Neuronal stem cell (in vitro differentiated cells): ENCODE results near the gene CYP4F22.

Experiments
- DNase-seq: peaks from one replicate; pipeline ENCODE4 v3.0.0-alpha.2; 2013; ENCODE audit warnings: low spot score
- H2AFZ ChIP-seq: one replicate; pipeline ENCODE4 v1.6.1; 2013; ENCODE audit warnings: mild to moderate bottlenecking, low read length, inconsistent platforms
- H2AK5ac ChIP-seq: 2 replicates; pipeline ENCODE4 v1.6.1; 2013; ENCODE audit warnings: low read depth, mild to moderate bottlenecking, inconsistent platforms, low read length, moderate library complexity, mixed read lengths
- H2BK120ac ChIP-seq: 2 replicates; pipeline ENCODE4 v1.6.1; 2013; ENCODE audit warnings: low read depth, mild to moderate bottlenecking, inconsistent platforms, low read length, moderate library complexity, mixed read lengths
- H2BK12ac ChIP-seq: one replicate; pipeline ENCODE4 v1.6.1; 2013; ENCODE audit warnings: low read length, inconsistent platforms
- H2BK15ac ChIP-seq: 2 replicates; pipeline ENCODE4 v1.6.1; 2013; ENCODE audit warnings: mild to moderate bottlenecking, low read length, inconsistent platforms, mixed read lengths
- H2BK5ac ChIP-seq: one replicate; pipeline ENCODE4 v1.6.1; 2013; ENCODE audit warnings: inconsistent platforms, mild to moderate bottlenecking, low read length, moderate library complexity
- H3K14ac ChIP-seq: one replicate; pipeline ENCODE4 v1.6.1; 2013; ENCODE audit warnings: low read length, inconsistent platforms
- H3K18ac ChIP-seq: 2 replicates; pipeline ENCODE4 v1.6.1; 2013; ENCODE audit warnings: low read length, inconsistent platforms
- H3K23ac ChIP-seq: 2 replicates; pipeline ENCODE4 v1.6.1; 2013; ENCODE audit warnings: low read depth, mild to moderate bottlenecking, mixed read lengths, low read length, inconsistent platforms; ENCODE audit not compliant: poor library complexity
- H3K27ac ChIP-seq: replicated peaks from 3 replicates; pipeline ENCODE4 v1.5.1; 2013; ENCODE audit warnings: low read length, inconsistent platforms
- H3K27me3 ChIP-seq, 3 experiments: 2 replicates each; pipeline ENCODE4 v1.6.1; 2013; ENCODE audit warnings: low read length in 3 of 3, mild to moderate bottlenecking in 2 of 3, inconsistent platforms in 1 of 3, low read depth in 1 of 3, mixed read lengths in 1 of 3, moderate library complexity in 1 of 3; ENCODE audit not compliant: control insufficient read depth in 3 of 3, insufficient read depth in 3 of 3
- H3K36me3 ChIP-seq, 2 donors: replicated peaks in 1 of 2; 2 replicates each; pipeline ENCODE4 v1.6.1; 2013; ENCODE audit warnings: low read length in 2 of 2; ENCODE audit not compliant: control insufficient read depth in 2 of 2, insufficient read depth in 2 of 2
- H3K4ac ChIP-seq: 2 replicates; pipeline ENCODE4 v1.6.1; 2013; ENCODE audit warnings: inconsistent platforms, mild to moderate bottlenecking, low read length, moderate library complexity
- H3K4me1 ChIP-seq, 2 donors: 1 replicate in 1 of 2; 2 replicates in 1 of 2; pipeline ENCODE4 v1.6.1; 2013; ENCODE audit warnings: low read length in 2 of 2, low read depth in 1 of 2; ENCODE audit not compliant: control insufficient read depth in 2 of 2, insufficient read depth in 1 of 2
- H3K4me2 ChIP-seq: one replicate; pipeline ENCODE4 v1.6.1; 2013; ENCODE audit warnings: mild to moderate bottlenecking, low read length, inconsistent platforms; ENCODE audit not compliant: insufficient read depth, poor library complexity, severe bottlenecking
- H3K4me3 ChIP-seq, 2 donors: 2 replicates each; pipeline ENCODE4 v1.5.1; 2013; ENCODE audit warnings: low read length in 2 of 2, mild to moderate bottlenecking in 2 of 2, inconsistent platforms in 1 of 2, moderate library complexity in 1 of 2
- H3K79me1 ChIP-seq: one replicate; pipeline ENCODE4 v1.6.1; 2013; ENCODE audit warnings: low read depth, mild to moderate bottlenecking, inconsistent platforms, low read length, moderate library complexity
- H3K9ac ChIP-seq: one replicate; pipeline ENCODE4 v1.6.1; 2013; ENCODE audit warnings: mild to moderate bottlenecking, low read depth, low read length, inconsistent platforms; ENCODE audit not compliant: poor library complexity
- H3K9me3 ChIP-seq, 2 donors: replicated peaks in 1 of 2; 2 replicates each; pipeline versions ENCODE3 to v1.6.1; 2013; ENCODE audit warnings: low read length in 2 of 2, mild to moderate bottlenecking in 2 of 2, inconsistent platforms in 1 of 2, low read depth in 1 of 2, mixed read lengths in 1 of 2, moderate library complexity in 1 of 2; ENCODE audit not compliant: control insufficient read depth in 2 of 2, insufficient read depth in 1 of 2
- H4K8ac ChIP-seq: one replicate; pipeline ENCODE4 v1.6.1; 2013; ENCODE audit warnings: low read depth, mild to moderate bottlenecking, inconsistent platforms, low read length, moderate library complexity
- H4K91ac ChIP-seq: one replicate; pipeline ENCODE4 v1.6.1; 2013; ENCODE audit warnings: low read length, low read depth, mild to moderate bottlenecking, inconsistent platforms; ENCODE audit not compliant: poor library complexity
- WGBS, 2 donors: extraction: QIAGEN DNeasy Blood & Tissue Kit; methylation state at CpG; one replicate each; pipeline ENCODE4 v1.1.7; 2013; ENCODE audit warnings: missing lambda C conversion rate in 2 of 2, mixed read lengths in 1 of 2; ENCODE audit not compliant: insufficient read length in 2 of 2, insufficient replicate concordance in 1 of 2; ENCODE audit errors: extremely low coverage in 2 of 2; 5-methylcytosine and 5-hydroxymethylcytosine counted together

The CYP4F22 gene

DNA sequence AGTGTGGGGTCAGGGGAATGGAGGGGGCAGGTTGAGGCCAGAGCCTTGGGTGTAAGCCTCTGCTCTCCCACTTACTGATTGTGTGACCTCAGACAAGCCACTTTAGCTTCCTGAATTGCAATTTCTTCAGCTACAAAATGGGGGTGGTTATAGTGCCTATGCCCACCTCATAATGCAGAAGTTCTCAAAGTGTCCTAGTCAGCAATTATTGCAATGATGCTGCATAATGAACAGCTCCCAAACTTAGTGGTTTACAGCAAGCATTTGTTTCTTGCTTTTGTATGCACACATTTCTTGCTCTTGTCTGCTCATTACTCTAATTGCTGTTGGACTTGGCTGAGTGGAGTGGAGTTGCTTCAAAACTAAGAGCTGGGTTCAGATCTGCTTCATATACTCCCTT is 36.0 kb downstream of the CYP4F22 start:
- Histone ChIP-seq H3K9ac (no peak overlapping the region), H3K27me3 (peaks cover 0 to 2% (median 0%) of the 10 kb centered on the region in 3 experiments), H2BK5ac (no peak overlapping the region), H3K23ac (no peak overlapping the region), H2AK5ac (no peak overlapping the region), H3K4me1 (no peaks in the 10 kb centered on the region), H2BK12ac (no peak overlapping the region), H3K4me2 (no peak overlapping the region), H2BK15ac (no peak overlapping the region), H3K79me1 (no peaks in the 10 kb centered on the region), H3K9me3 (peaks cover 0 to 11% of the 10 kb centered on the region in 2 donors), H4K8ac (no peak overlapping the region), H3K36me3 (no peaks in the 10 kb centered on the region), H3K4me3 (no peak overlapping the region), H3K27ac (no peak overlapping the region), H3K4ac (no peak overlapping the region), H2BK120ac (no peak overlapping the region), H4K91ac (no peak overlapping the region), H3K18ac (no peak overlapping the region), H2AFZ (no peak overlapping the region), H3K14ac (no peak overlapping the region)
- no peak for DNase-seq

DNA sequence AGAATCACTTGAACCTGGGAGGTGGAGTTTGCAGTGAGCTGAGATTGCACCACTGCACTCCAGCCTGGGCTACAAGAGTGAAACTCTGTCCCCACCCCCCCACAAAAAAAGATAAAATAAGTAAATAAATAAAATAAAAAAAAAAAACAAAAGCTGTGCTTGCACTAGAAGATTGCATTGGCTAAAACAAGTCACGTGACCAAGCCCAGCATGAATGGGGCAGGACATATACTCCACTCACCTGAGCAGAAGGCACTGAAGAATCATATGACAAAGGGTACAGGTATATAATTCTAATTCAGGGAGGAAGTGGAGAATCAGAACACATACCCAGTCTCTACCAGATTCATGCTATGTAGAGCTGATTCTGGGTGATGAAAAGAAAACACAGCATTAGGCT is 36.6 kb downstream of the CYP4F22 start:
- H3K4me1 ChIP-seq: no peaks in the 10 kb centered on the region
- no peak overlapping the region for H3K14ac ChIP-seq
- no peak overlapping the region for H3K4me2 ChIP-seq
- H2BK15ac ChIP-seq: no peak overlapping the region
- H3K23ac ChIP-seq: no peak overlapping the region
- no peak overlapping the region for H2BK12ac ChIP-seq
- no peak overlapping the region for H3K4ac ChIP-seq
- H3K18ac ChIP-seq: no peak overlapping the region
- H3K4me3 ChIP-seq: no peak overlapping the region
- DNase-seq: no peak
- no peak overlapping the region for H2BK5ac ChIP-seq
- no peak overlapping the region for H2BK120ac ChIP-seq
- H3K79me1 ChIP-seq: no peaks in the 10 kb centered on the region
- H3K9me3 ChIP-seq: peaks cover 0 to 11% of the 10 kb centered on the region in 2 donors
- no peak overlapping the region for H2AFZ ChIP-seq
- no peak overlapping the region for H4K91ac ChIP-seq
- no CpG with 5 or more reads among the region's 1 CpG for WGBS, 2 donors
- H3K9ac ChIP-seq: no peak overlapping the region
- no peak overlapping the region for H2AK5ac ChIP-seq
- peaks cover 0 to 2% (median 0%) of the 10 kb centered on the region in 3 experiments for H3K27me3 ChIP-seq
- no peak overlapping the region for H4K8ac ChIP-seq
- H3K36me3 ChIP-seq: no peaks in the 10 kb centered on the region
- H3K27ac ChIP-seq: no peak overlapping the region

DNA sequence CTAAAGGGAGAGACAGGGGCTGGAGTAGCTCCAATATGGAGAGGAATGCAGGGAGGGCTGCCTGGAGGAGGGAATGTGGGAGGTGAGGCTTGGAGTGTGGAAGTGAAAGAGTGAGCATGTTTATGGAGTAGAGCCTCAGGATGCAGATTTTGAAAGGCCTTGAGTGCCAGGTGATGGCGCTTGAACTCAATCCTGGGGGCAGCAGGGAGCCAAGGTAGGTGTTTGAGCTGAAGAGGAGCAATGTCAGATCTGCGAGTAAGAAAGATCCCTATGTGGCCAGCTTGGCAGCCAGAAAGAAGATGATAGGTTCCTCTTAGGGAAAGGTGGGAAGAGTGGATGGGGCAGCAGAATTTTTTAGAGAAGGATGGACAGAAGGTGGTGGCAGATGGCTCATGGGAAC is 40.3 kb downstream of the CYP4F22 start:
- no peak overlapping the region for H3K27ac ChIP-seq
- H3K23ac ChIP-seq: no peak overlapping the region
- no peak overlapping the region for H2BK15ac ChIP-seq
- no peak overlapping the region for H3K14ac ChIP-seq
- H3K18ac ChIP-seq: no peak overlapping the region
- no peaks in the 10 kb centered on the region for H3K79me1 ChIP-seq
- H3K4me3 ChIP-seq: no peak overlapping the region
- H2AFZ ChIP-seq: no peak overlapping the region
- H3K27me3 ChIP-seq: peaks cover 0 to 8% (median 2%) of the 10 kb centered on the region in 3 experiments
- no peaks in the 10 kb centered on the region for H3K4me1 ChIP-seq
- H3K36me3 ChIP-seq: no peaks in the 10 kb centered on the region
- peaks cover 0 to 10% of the 10 kb centered on the region in 2 donors for H3K9me3 ChIP-seq
- H2BK120ac ChIP-seq: no peak overlapping the region
- H3K9ac ChIP-seq: no peak overlapping the region
- H2BK5ac ChIP-seq: no peak overlapping the region
- no peak overlapping the region for H4K8ac ChIP-seq
- no peak overlapping the region for H4K91ac ChIP-seq
- H3K4me2 ChIP-seq: no peak overlapping the region
- H2AK5ac ChIP-seq: no peak overlapping the region
- no peak for DNase-seq
- WGBS, 2 donors: no CpG with 5 or more reads among the region's 2 CpGs
- no peak overlapping the region for H3K4ac ChIP-seq
- no peak overlapping the region for H2BK12ac ChIP-seq

DNA sequence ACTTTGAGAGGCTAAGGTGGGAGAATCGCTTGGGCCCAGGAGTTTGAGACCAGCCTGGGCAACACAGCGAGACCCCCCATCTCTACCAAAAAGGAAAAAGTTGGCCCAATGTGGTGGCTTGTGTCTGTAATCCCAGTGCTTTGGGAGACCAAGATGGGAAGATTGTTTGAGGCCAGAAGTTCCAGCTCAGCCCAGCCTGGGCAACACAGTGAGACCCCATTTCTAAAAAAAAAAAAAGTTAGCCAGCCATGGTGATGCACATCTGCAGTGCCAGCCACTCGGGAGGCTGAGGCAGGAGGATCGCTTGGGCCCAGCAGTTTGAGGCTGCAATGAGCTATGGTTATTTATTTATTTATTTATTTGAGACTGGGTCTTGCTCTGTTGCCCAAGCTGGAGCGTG is 41.3 kb downstream of the CYP4F22 start:
- no peak overlapping the region for H3K4me3 ChIP-seq

More for the DNA sequence above, 41.3 kb downstream of the CYP4F22 start:
- Histone ChIP-seq H3K4ac (no peak overlapping the region), H2BK15ac (no peak overlapping the region), H3K4me2 (no peak overlapping the region), H4K91ac (no peak overlapping the region), H2AK5ac (no peak overlapping the region), H2BK5ac (no peak overlapping the region), H3K27ac (no peak overlapping the region), H3K14ac (no peak overlapping the region), H2AFZ (no peak overlapping the region), H3K4me1 (no peaks in the 10 kb centered on the region), H3K79me1 (no peaks in the 10 kb centered on the region), H4K8ac (no peak overlapping the region), H3K9ac (no peak overlapping the region), H3K36me3 (no peaks in the 10 kb centered on the region), H2BK12ac (no peak overlapping the region), H3K23ac (no peak overlapping the region), H3K9me3 (peaks cover 0 to 4% of the 10 kb centered on the region in 2 donors), H2BK120ac (no peak overlapping the region), H3K18ac (no peak overlapping the region), H3K27me3 (peaks cover 0 to 8% (median 2%) of the 10 kb centered on the region in 3 experiments)
- DNase-seq: no peak
- no CpG with 5 or more reads among the region's 5 CpGs for WGBS, 2 donors
